GM19193 (cell line): ENCODE measurements around the gene CSF1.

Experiments used
- POLR2A ChIP-seq: IDR thresholded peaks from 4 replicates; pipeline ENCODE4 v1.6.1; 2011; ENCODE audit not compliant: insufficient read depth, insufficient read length; ENCODE audit errors: extremely low read depth

CSF1 gene

GRCh38 chr1:109892561-109893368 lies 17.9 kb upstream of the CSF1 start:
- no peak for TF ChIP-seq POLR2A

GRCh38 chr1:109893532-109894171 lies 17.0 kb upstream of the CSF1 start:
- TF ChIP-seq POLR2A = no peak

GRCh38 chr1:109894823-109895719 lies 15.6 kb upstream of the CSF1 start:
- TF ChIP-seq POLR2A = no peak

- TF ChIP-seq POLR2A = no peak
Observed at GRCh38 chr1:109895720-109896504, 14.7 kb upstream of the CSF1 start.

- TF ChIP-seq POLR2A = no peak
Observed at GRCh38 chr1:109896681-109897080, 14.0 kb upstream of the CSF1 start.

DNA sequence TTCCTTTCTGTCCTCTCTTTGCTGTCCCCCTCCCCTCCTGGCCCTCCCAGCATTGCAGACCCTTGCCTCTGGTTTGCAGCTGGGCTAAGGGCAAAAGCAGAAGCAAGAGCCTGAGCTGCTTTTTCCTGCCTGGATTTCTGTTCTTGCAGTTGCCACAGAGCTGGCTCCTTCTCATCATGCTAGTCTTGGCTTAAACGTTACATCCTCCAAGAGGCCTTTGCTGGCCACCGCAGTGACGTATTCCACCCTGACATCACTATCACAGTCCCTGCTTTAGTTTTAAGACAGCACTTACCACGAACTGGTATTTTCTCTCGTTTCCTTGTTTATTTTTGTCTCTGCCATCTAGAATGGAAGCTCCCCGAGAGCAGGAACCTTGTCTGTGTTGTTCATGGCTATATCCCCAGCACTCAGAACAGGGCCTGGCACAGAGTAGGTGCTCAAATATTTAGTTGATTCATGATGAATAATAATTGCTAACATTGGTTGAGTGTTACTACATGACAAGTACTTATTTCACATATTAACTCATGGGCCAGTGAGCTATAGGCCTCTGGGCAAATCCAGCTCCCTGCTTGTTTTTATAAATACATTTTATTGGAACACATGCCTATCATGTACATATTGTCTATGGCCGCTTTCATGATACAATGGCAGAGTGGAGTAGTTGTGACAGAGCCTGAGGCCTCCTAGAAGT lies 13.2 kb upstream of the CSF1 start:
- TF ChIP-seq POLR2A = no peak

DNA sequence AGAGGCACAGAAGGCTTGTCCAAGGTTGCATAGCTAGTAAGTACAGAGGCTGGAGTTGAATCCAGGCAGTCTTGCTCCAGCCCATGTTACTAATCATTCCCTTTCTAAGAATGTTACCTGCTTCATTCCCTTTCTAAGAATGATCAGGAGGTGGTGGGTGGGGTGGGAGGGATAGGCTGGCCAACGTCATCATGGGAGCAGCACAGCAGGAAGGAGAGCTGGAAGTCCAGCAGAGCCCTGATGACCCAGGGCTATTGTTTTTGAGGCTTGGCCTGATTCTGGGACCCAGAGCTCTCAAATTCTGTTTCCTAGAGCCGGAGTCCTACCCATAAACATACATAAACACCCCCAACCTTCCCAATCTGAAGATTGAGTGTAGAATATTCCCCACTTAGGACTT lies 11.8 kb upstream of the CSF1 start:
- no peak for TF ChIP-seq POLR2A

DNA sequence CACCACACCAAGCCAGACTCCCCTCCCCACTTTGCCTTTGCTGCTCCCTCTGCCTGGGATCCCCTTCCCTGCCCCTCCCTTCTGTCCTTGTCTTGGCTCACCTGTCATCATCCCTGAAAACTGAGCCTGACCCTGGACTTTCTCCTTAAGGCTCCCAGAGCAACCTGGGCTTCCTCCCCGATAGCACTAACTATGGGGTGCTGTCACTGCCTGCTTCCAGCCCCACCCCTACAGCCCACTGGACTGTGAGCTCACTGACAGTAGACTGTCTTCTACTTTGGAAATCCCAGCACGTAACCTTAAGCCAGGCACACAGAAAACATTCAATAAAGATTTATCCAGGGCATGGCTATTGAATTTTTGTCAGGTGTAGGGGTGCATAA lies 9.5 kb upstream of the CSF1 start:
- TF ChIP-seq POLR2A = no peak

GRCh38 chr1:109901524-109902145 lies 9.0 kb upstream of the CSF1 start:
- TF ChIP-seq POLR2A = no peak

- no peak for TF ChIP-seq POLR2A
Observed at GRCh38 chr1:109902204-109902985, 8.3 kb upstream of the CSF1 start.

- no peak for TF ChIP-seq POLR2A
Observed at GRCh38 chr1:109903376-109903930, 7.2 kb upstream of the CSF1 start.

- TF ChIP-seq POLR2A = no peak
Observed at GRCh38 chr1:109904105-109904817, 6.4 kb upstream of the CSF1 start.
